ENCODE data around the gene JAK3. TPM values are rescaled to one million over a fixed set of nuclear protein-coding genes. Genes with fewer than 3 reads are reported as not detected.

JAK3 gene
- total and polyA plus RNA-seq, 2 of the 13 experiments (the other 11 are each of a cell fraction or from before 2014, with no cell fraction given): 3.4 to 18.6 TPM

DNA sequence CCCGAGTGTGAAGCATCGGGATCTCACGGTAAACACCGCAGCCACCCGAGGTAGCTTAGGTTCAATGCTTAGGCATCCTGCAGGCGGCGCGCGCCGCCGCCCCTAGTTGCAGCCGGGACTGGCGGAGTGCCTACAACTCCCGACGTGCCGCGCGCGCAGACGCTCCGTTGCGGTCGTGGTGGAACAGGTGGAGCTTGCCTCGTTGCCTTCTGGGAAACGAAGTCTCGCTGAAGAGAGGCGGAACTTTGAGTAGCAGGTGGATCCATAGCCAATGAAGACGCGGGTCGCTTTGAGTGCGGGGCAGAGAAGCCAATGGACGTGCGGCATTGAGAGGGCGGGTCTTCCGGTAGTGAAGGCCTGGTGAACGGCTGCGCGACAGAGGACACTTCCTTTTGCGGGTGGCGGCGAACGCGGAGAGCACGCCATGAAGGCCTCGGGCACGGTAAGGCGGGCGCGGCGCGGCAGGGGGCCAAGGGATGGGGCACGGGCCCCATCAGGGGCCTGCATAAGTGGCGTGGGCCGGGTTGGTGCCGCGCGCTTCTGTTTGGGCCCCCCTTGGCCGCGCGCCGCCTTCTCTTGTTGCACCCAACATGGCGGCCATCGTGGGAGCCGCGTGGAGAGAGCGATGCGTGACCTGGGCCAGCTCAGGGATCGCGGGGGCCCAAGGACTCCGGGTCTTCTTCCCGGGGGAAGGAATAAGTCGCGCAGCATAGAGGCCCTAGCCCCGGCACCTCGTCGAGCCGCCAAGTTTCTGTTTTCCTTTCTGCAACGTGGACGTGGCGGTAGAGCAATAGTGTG, 11.9 kb upstream of the JAK3 start, which contains the start of gene RPL18A (continued):
- peak; percentile 90 for TF ChIP-seq ZNF766 (CRISPR knock-in tag; IDR thresholded peaks at IDR 0.05; ENCODE audit: borderline replicate concordance)
- no peak for TF ChIP-seq SAFB2 (CRISPR knock-in tag; IDR thresholded peaks at IDR 0.05; ENCODE audit: borderline replicate concordance, low read depth)
- TF ChIP-seq MLLT10 (CRISPR knock-in tag; IDR thresholded peaks at IDR 0.05): no peak; the same call in 1 of the 2 replicates
- peak; percentile 17; the same call in 1 of the 2 replicates for TF ChIP-seq NFKBIZ (CRISPR knock-in tag; IDR thresholded peaks at IDR 0.05)
- TF ChIP-seq HHEX (CRISPR knock-in tag; IDR thresholded peaks at IDR 0.05): 0 out of 2 replicates have a peak, but pooled peaks have one; percentile 20
- TF ChIP-seq, protein P1, sequence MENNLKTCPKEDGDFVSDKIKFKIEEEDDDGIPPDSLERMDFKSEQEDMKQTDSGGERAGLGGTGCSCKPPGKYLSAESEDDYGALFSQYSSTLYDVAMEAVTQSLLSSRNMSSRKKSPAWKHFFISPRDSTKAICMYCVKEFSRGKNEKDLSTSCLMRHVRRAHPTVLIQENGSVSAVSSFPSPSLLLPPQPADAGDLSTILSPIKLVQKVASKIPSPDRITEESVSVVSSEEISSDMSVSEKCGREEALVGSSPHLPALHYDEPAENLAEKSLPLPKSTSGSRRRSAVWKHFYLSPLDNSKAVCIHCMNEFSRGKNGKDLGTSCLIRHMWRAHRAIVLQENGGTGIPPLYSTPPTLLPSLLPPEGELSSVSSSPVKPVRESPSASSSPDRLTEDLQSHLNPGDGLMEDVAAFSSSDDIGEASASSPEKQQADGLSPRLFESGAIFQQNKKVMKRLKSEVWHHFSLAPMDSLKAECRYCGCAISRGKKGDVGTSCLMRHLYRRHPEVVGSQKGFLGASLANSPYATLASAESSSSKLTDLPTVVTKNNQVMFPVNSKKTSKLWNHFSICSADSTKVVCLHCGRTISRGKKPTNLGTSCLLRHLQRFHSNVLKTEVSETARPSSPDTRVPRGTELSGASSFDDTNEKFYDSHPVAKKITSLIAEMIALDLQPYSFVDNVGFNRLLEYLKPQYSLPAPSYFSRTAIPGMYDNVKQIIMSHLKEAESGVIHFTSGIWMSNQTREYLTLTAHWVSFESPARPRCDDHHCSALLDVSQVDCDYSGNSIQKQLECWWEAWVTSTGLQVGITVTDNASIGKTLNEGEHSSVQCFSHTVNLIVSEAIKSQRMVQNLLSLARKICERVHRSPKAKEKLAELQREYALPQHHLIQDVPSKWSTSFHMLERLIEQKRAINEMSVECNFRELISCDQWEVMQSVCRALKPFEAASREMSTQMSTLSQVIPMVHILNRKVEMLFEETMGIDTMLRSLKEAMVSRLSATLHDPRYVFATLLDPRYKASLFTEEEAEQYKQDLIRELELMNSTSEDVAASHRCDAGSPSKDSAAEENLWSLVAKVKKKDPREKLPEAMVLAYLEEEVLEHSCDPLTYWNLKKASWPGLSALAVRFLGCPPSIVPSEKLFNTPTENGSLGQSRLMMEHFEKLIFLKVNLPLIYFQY (CRISPR knock-in tag; IDR thresholded peaks at IDR 0.05; ENCODE audit: borderline replicate concordance): no peak
- TF ChIP-seq KDM1A (CRISPR knock-in tag; IDR thresholded peaks at IDR 0.05): no peak
- TF ChIP-seq PTBP1 (IDR thresholded peaks at IDR 0.05; ENCODE audit: low read depth, low read length, poor library complexity, severe bottlenecking): no peak
- TF ChIP-seq ZIK1 (CRISPR knock-in tag; IDR thresholded peaks at IDR 0.05; ENCODE audit: borderline replicate concordance, low read depth): no peak
- TF ChIP-seq E2F2 (CRISPR knock-in tag; IDR thresholded peaks at IDR 0.05; ENCODE audit: borderline replicate concordance): peak; percentile 35; the same call in 1 of the 2 replicates
- TF ChIP-seq, protein P2, sequence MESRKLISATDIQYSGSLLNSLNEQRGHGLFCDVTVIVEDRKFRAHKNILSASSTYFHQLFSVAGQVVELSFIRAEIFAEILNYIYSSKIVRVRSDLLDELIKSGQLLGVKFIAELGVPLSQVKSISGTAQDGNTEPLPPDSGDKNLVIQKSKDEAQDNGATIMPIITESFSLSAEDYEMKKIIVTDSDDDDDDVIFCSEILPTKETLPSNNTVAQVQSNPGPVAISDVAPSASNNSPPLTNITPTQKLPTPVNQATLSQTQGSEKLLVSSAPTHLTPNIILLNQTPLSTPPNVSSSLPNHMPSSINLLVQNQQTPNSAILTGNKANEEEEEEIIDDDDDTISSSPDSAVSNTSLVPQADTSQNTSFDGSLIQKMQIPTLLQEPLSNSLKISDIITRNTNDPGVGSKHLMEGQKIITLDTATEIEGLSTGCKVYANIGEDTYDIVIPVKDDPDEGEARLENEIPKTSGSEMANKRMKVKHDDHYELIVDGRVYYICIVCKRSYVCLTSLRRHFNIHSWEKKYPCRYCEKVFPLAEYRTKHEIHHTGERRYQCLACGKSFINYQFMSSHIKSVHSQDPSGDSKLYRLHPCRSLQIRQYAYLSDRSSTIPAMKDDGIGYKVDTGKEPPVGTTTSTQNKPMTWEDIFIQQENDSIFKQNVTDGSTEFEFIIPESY (CRISPR knock-in tag; IDR thresholded peaks at IDR 0.05): peak; percentile 32; the same call in 1 of the 2 replicates
- TF ChIP-seq CERS6 (CRISPR knock-in tag; IDR thresholded peaks at IDR 0.05): no peak
- no peak for TF ChIP-seq ZNF260 (CRISPR knock-in tag; IDR thresholded peaks at IDR 0.05; ENCODE audit: borderline replicate concordance, low read depth)
- TF ChIP-seq, protein P3, sequence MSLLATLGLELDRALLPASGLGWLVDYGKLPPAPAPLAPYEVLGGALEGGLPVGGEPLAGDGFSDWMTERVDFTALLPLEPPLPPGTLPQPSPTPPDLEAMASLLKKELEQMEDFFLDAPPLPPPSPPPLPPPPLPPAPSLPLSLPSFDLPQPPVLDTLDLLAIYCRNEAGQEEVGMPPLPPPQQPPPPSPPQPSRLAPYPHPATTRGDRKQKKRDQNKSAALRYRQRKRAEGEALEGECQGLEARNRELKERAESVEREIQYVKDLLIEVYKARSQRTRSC (CRISPR knock-in tag; IDR thresholded peaks at IDR 0.05; ENCODE audit: low read depth): no peak
- TF ChIP-seq ZNF362 (CRISPR knock-in tag; IDR thresholded peaks at IDR 0.05; ENCODE audit: borderline replicate concordance): no peak; the same call in 1 of the 2 replicates
- TF ChIP-seq ZBTB26 (CRISPR knock-in tag; IDR thresholded peaks at IDR 0.05; ENCODE audit: borderline replicate concordance): peak; percentile 71; the same call in 1 of the 2 replicates
